Measurements from ENCODE around the gene EPB41L4B.

EPB41L4B gene

GRCh38 chr9:109276469-109277440 lies 44.1 kb downstream of the EPB41L4B start:
- FAIRE-seq (no peak), DNase-seq (ENCODE audit: insufficient read length, low spot score) (no peak)
- no peak for TF ChIP-seq CTCF (IDR thresholded peaks at IDR 0.05; ENCODE audit: insufficient read depth, missing control alignments)

GRCh38 chr9:109274884-109275730 lies 45.8 kb downstream of the EPB41L4B start:
- TF ChIP-seq CTCF (IDR thresholded peaks at IDR 0.05; ENCODE audit: insufficient read depth, missing control alignments): no peak
- FAIRE-seq: no peak
- DNase-seq (ENCODE audit: insufficient read length, low spot score): no peak

- FAIRE-seq (no peak), DNase-seq (ENCODE audit: insufficient read length, low spot score) (no peak)
- TF ChIP-seq CTCF (IDR thresholded peaks at IDR 0.05; ENCODE audit: insufficient read depth, missing control alignments): no peak
Measured at GRCh38 chr9:109273869-109274268, 47.0 kb downstream of the EPB41L4B start.

GRCh38 chr9:109272745-109273144 lies 48.1 kb downstream of the EPB41L4B start:
- no peak for TF ChIP-seq CTCF (IDR thresholded peaks at IDR 0.05; ENCODE audit: insufficient read depth, missing control alignments)
- FAIRE-seq: no peak
- DNase-seq (ENCODE audit: insufficient read length, low spot score): no peak

GRCh38 chr9:109272045-109272444 lies 48.8 kb downstream of the EPB41L4B start:
- FAIRE-seq (no peak), DNase-seq (ENCODE audit: insufficient read length, low spot score) (no peak)
- no peak for TF ChIP-seq CTCF (IDR thresholded peaks at IDR 0.05; ENCODE audit: insufficient read depth, missing control alignments)

GRCh38 chr9:109270971-109271925 lies 49.6 kb downstream of the EPB41L4B start:
- DNase-seq (ENCODE audit: insufficient read length, low spot score) (no peak), FAIRE-seq (no peak)
- TF ChIP-seq CTCF (IDR thresholded peaks at IDR 0.05; ENCODE audit: insufficient read depth, missing control alignments): no peak
